HCT116 (cell line): Measurements from ENCODE around the gene SLC30A4. TPM values are rescaled to one million over a fixed set of nuclear protein-coding genes. Genes with fewer than 3 reads are reported as not detected.

Experiments
- ATAC-seq: fragments of 200-7000 bp; cut with Tn5 transposase; 2 replicates; pipeline ENCODE4 v1.9.1; 2020; ENCODE audit warnings: mild to moderate bottlenecking, moderate library complexity
- BruUV-seq: library from RNA; stranded (reverse); fragments of 400-500 nt; replicated peaks from 2 replicates; lab custom pipeline; 2021; lab: Mats Ljungman, UMichigan
- CTCF ChIA-PET: fragments of 300-600 bp; sonication (Branson Sonifier 250); formaldehyde crosslinking; loops from one replicate; lab custom pipeline; 2021; ENCODE audit warnings: antibody characterized with exemption; lab: Charles Lee
- POLR2A ChIA-PET: fragments of 300-600, 350-600 bp; sonication (Branson Sonifier 250); formaldehyde crosslinking; loops from one replicate; lab custom pipeline; 2021; ENCODE audit warnings: antibody characterized with exemption; lab: Charles Lee
- RAD21 ChIA-PET, 2 experiments: fragments of 300-600 bp; sonication (Branson Sonifier 250); formaldehyde crosslinking; loops; one replicate each; lab custom pipeline; 2023; ENCODE audit warnings: low total read pairs in 2 of 2; ENCODE audit not compliant: uncharacterized antibody in 2 of 2, unreplicated experiment in 2 of 2, low non-redundant PET in 1 of 2; lab: Charles Lee
- DNase-seq: peaks from one replicate; pipeline ENCODE4 v3.0.0-alpha.2; 2010; ENCODE audit warnings: low read depth, low spot score
- H2AFZ ChIP-seq: fragments of 200-600 bp; shearing (Covaris generic), sonication (generic); 2 replicates; pipeline ENCODE4 v1.6.1; 2017; ENCODE audit warnings: low read depth, mixed run types, mixed read lengths, antibody characterized with exemption, low read length; ENCODE audit not compliant: poor library complexity, severe bottlenecking
- H3K27ac ChIP-seq: 2 replicates; pipeline ENCODE4 v1.5.1; 2012; ENCODE audit warnings: low read depth, low read length
- H3K27me3 ChIP-seq: fragments of 200-600 bp; sonication (generic); 2 replicates; pipeline ENCODE4 v1.6.1; 2016; ENCODE audit warnings: mixed run types, low read length, mixed read lengths; ENCODE audit not compliant: insufficient read depth
- H3K36me3 ChIP-seq, 2 experiments: fragments of 200-500 bp in 1 of 2; fragments of 200-600 bp in 1 of 2; sonication (Bioruptor generic) in 1 of 2; sonication (generic) in 1 of 2; 2 replicates each; pipeline versions ENCODE4 v1.5.1 to v1.6.1; 2014 to 2016; ENCODE audit warnings: low read length in 2 of 2, inconsistent platforms in 1 of 2, mixed read lengths in 1 of 2, mixed run types in 1 of 2; ENCODE audit not compliant: insufficient read depth in 2 of 2, control insufficient read depth in 1 of 2
- H3K4me1 ChIP-seq, 2 experiments: fragments of 200-600 bp in 1 of 2; sonication (generic) in 1 of 2; 2 replicates each; pipeline versions ENCODE4 v1.5.1 to v1.6.1; 2012 to 2017; ENCODE audit warnings: low read length in 2 of 2, inconsistent platforms in 1 of 2, mild to moderate bottlenecking in 1 of 2, mixed read lengths in 1 of 2, mixed run types in 1 of 2, moderate library complexity in 1 of 2; ENCODE audit not compliant: insufficient read depth in 2 of 2, control insufficient read depth in 1 of 2
- H3K4me2 ChIP-seq: fragments of 200-600 bp; sonication (generic); 2 replicates; pipeline ENCODE4 v1.6.1; 2017; ENCODE audit warnings: mixed run types, low read length, mixed read lengths
- H3K4me3 ChIP-seq, 2 experiments: fragments of 200-600 bp in 1 of 2; sonication (generic) in 1 of 2; replicated peaks in 1 of 2; 2 replicates each; pipeline ENCODE4 v1.5.1; 2011 to 2016; ENCODE audit warnings: low read length in 2 of 2, control low read depth in 1 of 2, low read depth in 1 of 2, mild to moderate bottlenecking in 1 of 2, mixed read lengths in 1 of 2, mixed run types in 1 of 2
- H3K79me2 ChIP-seq: fragments of 200-600 bp; sonication (generic); 2 replicates; pipeline ENCODE4 v1.6.1; 2017; ENCODE audit warnings: mild to moderate bottlenecking, mixed run types, low read length, moderate library complexity, mixed read lengths; ENCODE audit not compliant: insufficient read depth
- H3K9ac ChIP-seq: fragments of 200-600 bp; sonication (generic); 2 replicates; pipeline ENCODE4 v1.6.1; 2016; ENCODE audit warnings: low read length, mixed read lengths
- H3K9me2 ChIP-seq: fragments of 200-600 bp; sonication (generic), shearing (Covaris generic); 2 replicates; pipeline ENCODE4 v1.6.1; 2017; ENCODE audit warnings: mixed run types, mild to moderate bottlenecking, moderate library complexity; ENCODE audit not compliant: insufficient read depth
- H3K9me3 ChIP-seq, 2 experiments: fragments of 200-500 bp in 1 of 2; fragments of 200-600 bp in 1 of 2; sonication (Bioruptor generic) in 1 of 2; sonication (generic) in 1 of 2; 2 replicates each; pipeline ENCODE4 v1.6.1; 2014 to 2017; ENCODE audit warnings: low read length in 2 of 2, mixed read lengths in 2 of 2, inconsistent platforms in 1 of 2, low read depth in 1 of 2, mild to moderate bottlenecking in 1 of 2, mixed run types in 1 of 2, moderate library complexity in 1 of 2; ENCODE audit not compliant: control insufficient read depth in 1 of 2, insufficient read depth in 1 of 2
- H4K20me1 ChIP-seq: fragments of 200-600 bp; sonication (generic), shearing (Covaris generic); 2 replicates; pipeline ENCODE4 v1.6.1; 2017; ENCODE audit warnings: mixed run types, mild to moderate bottlenecking, moderate library complexity; ENCODE audit not compliant: insufficient read depth
- CEBPB ChIP-seq: IDR thresholded peaks from 2 replicates; pipeline ENCODE4 v1.6.1; 2012; ENCODE audit warnings: low read depth
- EGR1 ChIP-seq: IDR thresholded peaks from 2 replicates; pipeline ENCODE4 v1.6.1; 2012; ENCODE audit warnings: low read depth
- ELF1 ChIP-seq: IDR thresholded peaks from 2 replicates; pipeline ENCODE4 v1.6.1; 2012; ENCODE audit warnings: low read depth, borderline replicate concordance
- EZH2phosphoT487 ChIP-seq: fragments of 200-600 bp; IDR thresholded peaks from 2 replicates; pipeline ENCODE4 v1.6.1; 2018; ENCODE audit warnings: antibody characterized with exemption, borderline replicate concordance
- FOSL1 ChIP-seq: IDR thresholded peaks from 2 replicates; pipeline ENCODE4 v1.6.1; 2012; ENCODE audit warnings: low read depth
- JUND ChIP-seq: IDR thresholded peaks from 2 replicates; pipeline ENCODE4 v1.6.1; 2012
- POLR2A ChIP-seq: IDR thresholded peaks from 2 replicates; pipeline ENCODE4 v1.7.0; 2011; ENCODE audit warnings: borderline replicate concordance; ENCODE audit not compliant: insufficient read depth, insufficient read length; ENCODE audit errors: extremely low read depth
- RAD21 ChIP-seq: IDR thresholded peaks from 2 replicates; pipeline ENCODE4 v1.6.1; 2012; ENCODE audit warnings: low read depth, mild to moderate bottlenecking
- SIN3A ChIP-seq: IDR thresholded peaks from 2 replicates; pipeline ENCODE4 v1.6.1; 2012; ENCODE audit warnings: low read depth
- SP1 ChIP-seq: IDR thresholded peaks from 2 replicates; pipeline ENCODE4 v1.6.1; 2012; ENCODE audit warnings: low read depth
- SRF ChIP-seq: IDR thresholded peaks from 2 replicates; pipeline ENCODE4 v1.6.1; 2012; ENCODE audit warnings: low read depth
- TCF7L2 ChIP-seq: IDR thresholded peaks from 2 replicates; pipeline ENCODE4 v1.7.0; 2011; ENCODE audit warnings: borderline replicate concordance, inconsistent platforms; ENCODE audit not compliant: insufficient read depth, insufficient read length; ENCODE audit errors: extremely low read depth
- YY1 ChIP-seq: IDR thresholded peaks from 2 replicates; pipeline ENCODE4 v1.6.1; 2011; ENCODE audit warnings: low read length, low read depth, moderate library complexity, mild to moderate bottlenecking; ENCODE audit not compliant: insufficient replicate concordance; ENCODE audit errors: extremely low read depth
- ZFX ChIP-seq: fragments of 450-650 bp; IDR thresholded peaks from 2 replicates; pipeline ENCODE4 v1.6.1; 2017
- intact Hi-C: fragments of 100-400 bp; cut with micrococcal nuclease; formaldehyde crosslinking; loops from 2 replicates; pipeline ENCODE4 v1.10.0; 2022
- total RNA-seq: library from RNA; stranded (reverse); gene quantifications from one replicate; pipeline ENCODE4 v1.2.1, GENCODE V29; 2021; ENCODE audit not compliant: unreplicated experiment
- TF ChIP-seq, protein P1 (sequence below): IDR thresholded peaks from 2 replicates; pipeline ENCODE4 v1.6.1; 2012
- TF ChIP-seq, protein P2 (sequence below): IDR thresholded peaks from 2 replicates; pipeline ENCODE4 v1.6.1; 2012; ENCODE audit warnings: low read depth
- TF ChIP-seq, protein P3 (sequence below), 3 experiments: fragments of 200-600 bp in 1 of 3; sonication (generic) in 1 of 3; IDR thresholded peaks in 2 of 3; conservative IDR thresholded peaks in 1 of 3; 2 replicates each; pipeline ENCODE4 v1.5.1; 2012 to 2017; ENCODE audit warnings: low read depth in 2 of 3, low read length in 2 of 3, antibody characterized with exemption in 1 of 3, borderline replicate concordance in 1 of 3, control low read depth in 1 of 3, mild to moderate bottlenecking in 1 of 3, mixed read lengths in 1 of 3, mixed run types in 1 of 3, moderate library complexity in 1 of 3; ENCODE audit not compliant: insufficient read depth in 1 of 3
- TF ChIP-seq, protein P4 (sequence below): IDR thresholded peaks from 2 replicates; pipeline ENCODE4 v1.6.1; 2012

SLC30A4 gene
- total RNA-seq, 1 experiment from 2014 or later: 2.7 TPM

DNA sequence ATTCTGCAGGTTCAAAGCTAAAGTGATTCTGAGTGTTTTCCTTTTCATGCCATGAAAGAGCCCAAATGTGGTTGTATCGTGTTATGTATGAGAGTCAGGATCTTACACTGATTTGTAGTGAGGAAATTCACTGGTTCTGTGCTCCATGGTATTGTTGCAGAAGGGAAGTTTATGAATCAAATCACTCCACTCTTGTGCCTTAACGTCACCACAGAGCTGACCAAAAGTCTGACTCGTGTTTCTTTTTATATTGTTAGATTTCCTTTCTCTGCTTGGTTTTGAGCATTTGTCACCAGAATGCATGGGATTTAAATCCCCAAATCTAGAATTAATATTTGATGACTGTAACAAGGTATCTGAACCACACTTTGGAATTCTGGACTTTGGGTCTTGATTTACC, 29.1 kb upstream of the SLC30A4 start:
- Histone ChIP-seq H3K36me3 (no peaks in the 10 kb centered on the region), H3K27me3 (peaks cover 3% of the 10 kb centered on the region; the same call in 1 of the 2 replicates), H3K9me2 (no peaks in the 10 kb centered on the region), H3K4me3 (no peak overlapping the region), H3K9ac (no peak overlapping the region), H3K9me3 (no peaks in the 10 kb centered on the region), H2AFZ (no peak overlapping the region), H3K4me2 (no peak overlapping the region), H3K27ac (no peak overlapping the region), H4K20me1 (no peaks in the 10 kb centered on the region), H3K79me2 (no peaks in the 10 kb centered on the region), H3K4me1 (no peaks in the 10 kb centered on the region)
- intact Hi-C loops: no loop called here
- BruUV-seq: no TSS peak
- ChIA-PET CTCF (no interaction called here), RAD21 (no interaction called here), POLR2A (no interaction called here)
- no peak for TF ChIP-seq EGR1
- DNase-seq: no peak
- ATAC-seq: no peak

DNA sequence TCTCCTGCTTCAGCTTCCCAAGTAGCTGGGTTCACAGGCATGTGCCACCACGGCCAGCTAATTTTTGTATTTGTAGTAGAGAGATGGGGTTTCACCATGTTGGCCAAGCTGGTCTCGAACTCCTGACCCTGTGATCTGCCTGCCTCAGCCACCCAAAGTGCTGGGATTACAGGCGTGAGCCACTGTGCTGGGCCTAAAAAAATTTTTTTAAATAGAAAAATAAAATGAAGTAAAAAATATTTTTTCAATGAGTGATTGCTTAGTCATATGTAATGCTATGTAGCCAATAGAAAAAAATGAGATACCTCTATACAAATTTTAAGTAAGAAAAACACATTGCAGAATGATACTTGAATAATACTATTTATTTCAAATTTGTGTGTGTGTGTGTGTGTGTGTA, 27.9 kb upstream of the SLC30A4 start:
- no peak for ATAC-seq
- no peak for TF ChIP-seq SIN3A
- no peak for TF ChIP-seq JUND
- no peak for TF ChIP-seq ELF1
- TF ChIP-seq YY1: no peak
- TF ChIP-seq FOSL1: no peak
- TF ChIP-seq CEBPB: no peak
- TF ChIP-seq, protein P1, sequence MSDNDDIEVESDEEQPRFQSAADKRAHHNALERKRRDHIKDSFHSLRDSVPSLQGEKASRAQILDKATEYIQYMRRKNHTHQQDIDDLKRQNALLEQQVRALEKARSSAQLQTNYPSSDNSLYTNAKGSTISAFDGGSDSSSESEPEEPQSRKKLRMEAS: no peak
- no peak for TF ChIP-seq TCF7L2
- TF ChIP-seq, protein P2, sequence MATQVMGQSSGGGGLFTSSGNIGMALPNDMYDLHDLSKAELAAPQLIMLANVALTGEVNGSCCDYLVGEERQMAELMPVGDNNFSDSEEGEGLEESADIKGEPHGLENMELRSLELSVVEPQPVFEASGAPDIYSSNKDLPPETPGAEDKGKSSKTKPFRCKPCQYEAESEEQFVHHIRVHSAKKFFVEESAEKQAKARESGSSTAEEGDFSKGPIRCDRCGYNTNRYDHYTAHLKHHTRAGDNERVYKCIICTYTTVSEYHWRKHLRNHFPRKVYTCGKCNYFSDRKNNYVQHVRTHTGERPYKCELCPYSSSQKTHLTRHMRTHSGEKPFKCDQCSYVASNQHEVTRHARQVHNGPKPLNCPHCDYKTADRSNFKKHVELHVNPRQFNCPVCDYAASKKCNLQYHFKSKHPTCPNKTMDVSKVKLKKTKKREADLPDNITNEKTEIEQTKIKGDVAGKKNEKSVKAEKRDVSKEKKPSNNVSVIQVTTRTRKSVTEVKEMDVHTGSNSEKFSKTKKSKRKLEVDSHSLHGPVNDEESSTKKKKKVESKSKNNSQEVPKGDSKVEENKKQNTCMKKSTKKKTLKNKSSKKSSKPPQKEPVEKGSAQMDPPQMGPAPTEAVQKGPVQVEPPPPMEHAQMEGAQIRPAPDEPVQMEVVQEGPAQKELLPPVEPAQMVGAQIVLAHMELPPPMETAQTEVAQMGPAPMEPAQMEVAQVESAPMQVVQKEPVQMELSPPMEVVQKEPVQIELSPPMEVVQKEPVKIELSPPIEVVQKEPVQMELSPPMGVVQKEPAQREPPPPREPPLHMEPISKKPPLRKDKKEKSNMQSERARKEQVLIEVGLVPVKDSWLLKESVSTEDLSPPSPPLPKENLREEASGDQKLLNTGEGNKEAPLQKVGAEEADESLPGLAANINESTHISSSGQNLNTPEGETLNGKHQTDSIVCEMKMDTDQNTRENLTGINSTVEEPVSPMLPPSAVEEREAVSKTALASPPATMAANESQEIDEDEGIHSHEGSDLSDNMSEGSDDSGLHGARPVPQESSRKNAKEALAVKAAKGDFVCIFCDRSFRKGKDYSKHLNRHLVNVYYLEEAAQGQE: no peak
- TF ChIP-seq, protein P3, sequence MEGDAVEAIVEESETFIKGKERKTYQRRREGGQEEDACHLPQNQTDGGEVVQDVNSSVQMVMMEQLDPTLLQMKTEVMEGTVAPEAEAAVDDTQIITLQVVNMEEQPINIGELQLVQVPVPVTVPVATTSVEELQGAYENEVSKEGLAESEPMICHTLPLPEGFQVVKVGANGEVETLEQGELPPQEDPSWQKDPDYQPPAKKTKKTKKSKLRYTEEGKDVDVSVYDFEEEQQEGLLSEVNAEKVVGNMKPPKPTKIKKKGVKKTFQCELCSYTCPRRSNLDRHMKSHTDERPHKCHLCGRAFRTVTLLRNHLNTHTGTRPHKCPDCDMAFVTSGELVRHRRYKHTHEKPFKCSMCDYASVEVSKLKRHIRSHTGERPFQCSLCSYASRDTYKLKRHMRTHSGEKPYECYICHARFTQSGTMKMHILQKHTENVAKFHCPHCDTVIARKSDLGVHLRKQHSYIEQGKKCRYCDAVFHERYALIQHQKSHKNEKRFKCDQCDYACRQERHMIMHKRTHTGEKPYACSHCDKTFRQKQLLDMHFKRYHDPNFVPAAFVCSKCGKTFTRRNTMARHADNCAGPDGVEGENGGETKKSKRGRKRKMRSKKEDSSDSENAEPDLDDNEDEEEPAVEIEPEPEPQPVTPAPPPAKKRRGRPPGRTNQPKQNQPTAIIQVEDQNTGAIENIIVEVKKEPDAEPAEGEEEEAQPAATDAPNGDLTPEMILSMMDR (IDR thresholded peaks at IDR 0.05 in 2 of 3, conservative IDR thresholded peaks at IDR 0.05 in 1 of 3; ENCODE audit: borderline replicate concordance in 1 of 3, insufficient read depth in 1 of 3, low read depth in 2 of 3, low read length in 2 of 3): no peak
- TF ChIP-seq RAD21: no peak
- no peak for TF ChIP-seq SRF
- no peak for TF ChIP-seq ZFX
- TF ChIP-seq EZH2phosphoT487: no peak
- no peak for TF ChIP-seq POLR2A
- TF ChIP-seq, protein P4, sequence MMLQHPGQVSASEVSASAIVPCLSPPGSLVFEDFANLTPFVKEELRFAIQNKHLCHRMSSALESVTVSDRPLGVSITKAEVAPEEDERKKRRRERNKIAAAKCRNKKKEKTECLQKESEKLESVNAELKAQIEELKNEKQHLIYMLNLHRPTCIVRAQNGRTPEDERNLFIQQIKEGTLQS: no peak
- no peak for TF ChIP-seq SP1
- TF ChIP-seq EGR1: no peak

More for the DNA sequence above, 27.9 kb upstream of the SLC30A4 start:
- no peaks in the 10 kb centered on the region for H3K36me3 ChIP-seq
- ChIA-PET POLR2A (no interaction called here), CTCF (no interaction called here), RAD21 (no interaction called here)
- H2AFZ ChIP-seq: no peak overlapping the region
- intact Hi-C loops: no loop called here
- H4K20me1 ChIP-seq: no peaks in the 10 kb centered on the region
- no peak for DNase-seq
- H3K4me3 ChIP-seq: no peak overlapping the region
- H3K4me1 ChIP-seq: no peaks in the 10 kb centered on the region
- no peak overlapping the region for H3K9ac ChIP-seq
- H3K9me3 ChIP-seq: no peaks in the 10 kb centered on the region
- no peaks in the 10 kb centered on the region for H3K27me3 ChIP-seq
- no TSS peak for BruUV-seq
- H3K9me2 ChIP-seq: no peaks in the 10 kb centered on the region
- H3K79me2 ChIP-seq: no peaks in the 10 kb centered on the region
- H3K4me2 ChIP-seq: no peak overlapping the region
- no peak overlapping the region for H3K27ac ChIP-seq
